HepG2 (cell line): ENCODE measurements around the gene PMFBP1. TPM values are rescaled to one million over a fixed set of nuclear protein-coding genes. Genes with fewer than 3 reads are reported as not detected.

Experiments
- ATAD3A ChIP-seq: sonication (generic); formaldehyde crosslinking; IDR thresholded peaks from 2 replicates; pipeline ENCODE4 v1.4.0; 2020; ENCODE audit warnings: missing genetic modification reagents
- BORCS8-MEF2B ChIP-seq: sonication (generic); formaldehyde crosslinking; IDR thresholded peaks from 2 replicates; pipeline ENCODE4 v1.8.0; 2022; ENCODE audit warnings: mild to moderate bottlenecking, missing genetic modification reagents
- FOSL1 ChIP-seq: sonication (generic); formaldehyde crosslinking; IDR thresholded peaks from 2 replicates; pipeline ENCODE4 v1.9.0; 2021; ENCODE audit warnings: missing genetic modification reagents, borderline replicate concordance
- HIVEP1 ChIP-seq: sonication (generic); formaldehyde crosslinking; IDR thresholded peaks from 2 replicates; pipeline ENCODE4 v1.4.0; 2020; ENCODE audit warnings: mild to moderate bottlenecking, missing genetic modification reagents
- KDM4B ChIP-seq: sonication (generic); formaldehyde crosslinking; IDR thresholded peaks from 2 replicates; pipeline ENCODE4 v1.4.0; 2020; ENCODE audit warnings: missing genetic modification reagents
- MED13 ChIP-seq: sonication (generic); formaldehyde crosslinking; IDR thresholded peaks from 2 replicates; pipeline ENCODE4 v1.5.0; 2020; ENCODE audit warnings: missing genetic modification reagents
- MXI1 ChIP-seq: IDR thresholded peaks from 3 replicates; pipeline ENCODE4 v1.6.1; 2012; ENCODE audit warnings: low read depth, low read length, inconsistent platforms, borderline replicate concordance
- NFE2L1 ChIP-seq: sonication (generic); formaldehyde crosslinking; IDR thresholded peaks from 2 replicates; pipeline ENCODE4 v1.4.0; 2020; ENCODE audit warnings: missing genetic modification reagents, mild to moderate bottlenecking, borderline replicate concordance
- RXRB ChIP-seq: IDR thresholded peaks from 2 replicates; pipeline ENCODE4 v1.6.1; 2016; ENCODE audit warnings: borderline replicate concordance, missing genetic modification reagents, missing compliant biosample characterization
- SMARCE1 ChIP-seq: fragments of 450-650 bp; IDR thresholded peaks from 2 replicates; pipeline ENCODE4 v1.6.1; 2017; ENCODE audit warnings: borderline replicate concordance
- STAG1 ChIP-seq: sonication (generic); formaldehyde crosslinking; IDR thresholded peaks from 2 replicates; pipeline ENCODE4 v1.4.0; 2020; ENCODE audit warnings: missing genetic modification reagents
- TEAD2 ChIP-seq: sonication (generic); formaldehyde crosslinking; IDR thresholded peaks from 2 replicates; pipeline ENCODE4 v1.9.0; 2021; ENCODE audit warnings: missing genetic modification reagents
- ZFYVE20 ChIP-seq: sonication (generic); formaldehyde crosslinking; IDR thresholded peaks from 2 replicates; pipeline ENCODE4 v1.8.0; 2023; ENCODE audit warnings: low read depth, mild to moderate bottlenecking, moderate library complexity, missing genetic modification reagents, borderline replicate concordance
- ZMYM3 ChIP-seq: sonication (generic); formaldehyde crosslinking; IDR thresholded peaks from 2 replicates; pipeline ENCODE4 v1.5.1; 2020; ENCODE audit warnings: mild to moderate bottlenecking, missing genetic modification reagents
- ZNF101 ChIP-seq: sonication (generic); formaldehyde crosslinking; IDR thresholded peaks from 2 replicates; pipeline ENCODE4 v1.4.0; 2020; ENCODE audit warnings: mild to moderate bottlenecking, low read depth, missing genetic modification reagents, borderline replicate concordance
- ZNF136 ChIP-seq: sonication (generic); formaldehyde crosslinking; IDR thresholded peaks from 2 replicates; pipeline ENCODE4 v1.8.1; 2022; ENCODE audit warnings: low read depth, mild to moderate bottlenecking, moderate library complexity, missing genetic modification reagents
- ZNF205 ChIP-seq: IDR thresholded peaks from 2 replicates; pipeline ENCODE4 v1.6.1; 2018; ENCODE audit warnings: missing biosample characterization, missing genetic modification reagents
- ZNF331 ChIP-seq: sonication (generic); formaldehyde crosslinking; IDR thresholded peaks from 2 replicates; pipeline ENCODE4 v1.4.0; 2020; ENCODE audit warnings: missing genetic modification reagents
- ZNF367 ChIP-seq: sonication (generic); formaldehyde crosslinking; IDR thresholded peaks from 2 replicates; pipeline ENCODE4 v1.4.0; 2020; ENCODE audit warnings: missing genetic modification reagents, borderline replicate concordance
- ZNF383 ChIP-seq: sonication (generic); formaldehyde crosslinking; IDR thresholded peaks from 2 replicates; pipeline ENCODE4 v1.4.0; 2020; ENCODE audit warnings: missing genetic modification reagents, mild to moderate bottlenecking, borderline replicate concordance
- ZNF569 ChIP-seq: sonication (generic); formaldehyde crosslinking; IDR thresholded peaks from 2 replicates; pipeline ENCODE4 v1.5.0; 2020; ENCODE audit warnings: mild to moderate bottlenecking, missing genetic modification reagents, moderate library complexity, borderline replicate concordance
- ZNF570 ChIP-seq: sonication (generic); formaldehyde crosslinking; IDR thresholded peaks from 2 replicates; pipeline ENCODE4 v1.4.0; 2020; ENCODE audit warnings: mild to moderate bottlenecking, missing genetic modification reagents, borderline replicate concordance
- ZNF615 ChIP-seq: sonication (generic); formaldehyde crosslinking; IDR thresholded peaks from 2 replicates; pipeline ENCODE4 v1.5.0; 2020; ENCODE audit warnings: mild to moderate bottlenecking, missing genetic modification reagents, borderline replicate concordance
- ZNF792 ChIP-seq: IDR thresholded peaks from 2 replicates; pipeline ENCODE4 v1.6.1; 2016
- polyA plus RNA-seq, 8 experiments: library from polyadenylated mRNA; depleted of rRNA in 3 of 8; stranded (reverse) in 7 of 8; unstranded in 1 of 8; fragments of >200 nt; fragmentation: Illumina TruSeq in 4 of 8; extraction: Trizol in 4 of 8; gene quantifications; 2 replicates each; pipeline versions ENCODE4 v1.2.1 to v1.2.3, GENCODE V29; 2011 to 2016; ENCODE audit warnings: low read depth in 4 of 8, missing spikeins in 1 of 8, mixed read lengths in 1 of 8; ENCODE audit not compliant: insufficient read depth in 1 of 8
- total RNA-seq, 5 experiments: library from RNA; depleted of rRNA; stranded (reverse); fragments of >200 nt; fragmentation: Illumina TruSeq; extraction: Trizol; gene quantifications; 2 replicates each; pipeline ENCODE4 v1.2.3, GENCODE V29; 2016; ENCODE audit warnings: low read depth in 1 of 5
- TF ChIP-seq, protein P1 (sequence below): sonication (generic); formaldehyde crosslinking; IDR thresholded peaks from 2 replicates; pipeline ENCODE4 v1.9.0; 2022; ENCODE audit warnings: low read depth, missing genetic modification reagents
- TF ChIP-seq, protein P2 (sequence below): sonication (generic); formaldehyde crosslinking; IDR thresholded peaks from 2 replicates; pipeline ENCODE4 v1.8.0; 2022; ENCODE audit warnings: mild to moderate bottlenecking, missing genetic modification reagents
- TF ChIP-seq, protein P3 (sequence below): sonication (generic); formaldehyde crosslinking; IDR thresholded peaks from 2 replicates; pipeline ENCODE4 v1.5.0; 2020; ENCODE audit warnings: missing genetic modification reagents

PMFBP1 gene
- total and polyA plus RNA-seq, 2 of the 13 experiments (the other 11 are each of a cell fraction or from before 2014, with no cell fraction given), result 1.9 to 3.8 TPM

DNA sequence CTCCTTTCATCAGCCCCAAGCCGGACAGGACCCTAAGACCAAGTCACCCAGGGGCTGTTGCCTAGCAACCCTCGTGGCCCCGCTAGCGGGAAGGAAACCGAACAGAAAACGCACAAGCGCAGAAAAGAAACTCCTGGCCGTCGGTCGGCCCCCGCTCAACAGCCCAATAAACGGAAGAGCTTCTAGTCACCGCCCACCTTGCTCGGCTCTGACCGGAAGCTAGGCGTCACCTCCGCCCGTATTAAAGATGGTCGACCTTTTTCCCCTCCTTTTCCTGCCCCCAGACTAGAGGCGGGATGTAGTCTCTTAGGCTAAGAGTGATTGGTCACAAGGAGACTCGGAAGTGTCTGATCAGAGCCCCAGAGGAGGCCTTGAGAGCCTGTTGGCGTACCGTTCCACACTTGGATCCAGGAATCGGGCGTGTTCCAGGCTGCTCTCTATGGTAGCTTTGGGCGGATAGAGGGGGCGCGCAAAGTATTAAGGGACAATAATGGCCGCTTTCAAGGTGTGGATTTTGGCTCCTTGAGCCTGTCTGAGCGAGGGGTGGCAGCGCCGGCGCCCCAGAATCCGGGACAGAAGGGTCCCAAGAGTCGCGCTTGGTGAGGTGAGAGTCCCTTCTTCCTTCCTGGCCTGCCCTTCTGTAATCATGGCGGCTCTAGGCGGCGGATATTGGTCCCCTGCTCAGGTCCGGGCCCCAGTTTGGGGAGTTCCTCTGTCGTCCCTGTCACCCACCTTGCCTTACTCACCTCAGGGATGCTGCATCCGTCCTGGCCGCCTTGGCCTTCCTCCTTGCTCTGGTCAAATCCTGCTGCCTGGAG, 78.3 kb downstream of the PMFBP1 start, which contains the start of the genes DHX38 and TXNL4B (continued):
- TF ChIP-seq, protein P1, sequence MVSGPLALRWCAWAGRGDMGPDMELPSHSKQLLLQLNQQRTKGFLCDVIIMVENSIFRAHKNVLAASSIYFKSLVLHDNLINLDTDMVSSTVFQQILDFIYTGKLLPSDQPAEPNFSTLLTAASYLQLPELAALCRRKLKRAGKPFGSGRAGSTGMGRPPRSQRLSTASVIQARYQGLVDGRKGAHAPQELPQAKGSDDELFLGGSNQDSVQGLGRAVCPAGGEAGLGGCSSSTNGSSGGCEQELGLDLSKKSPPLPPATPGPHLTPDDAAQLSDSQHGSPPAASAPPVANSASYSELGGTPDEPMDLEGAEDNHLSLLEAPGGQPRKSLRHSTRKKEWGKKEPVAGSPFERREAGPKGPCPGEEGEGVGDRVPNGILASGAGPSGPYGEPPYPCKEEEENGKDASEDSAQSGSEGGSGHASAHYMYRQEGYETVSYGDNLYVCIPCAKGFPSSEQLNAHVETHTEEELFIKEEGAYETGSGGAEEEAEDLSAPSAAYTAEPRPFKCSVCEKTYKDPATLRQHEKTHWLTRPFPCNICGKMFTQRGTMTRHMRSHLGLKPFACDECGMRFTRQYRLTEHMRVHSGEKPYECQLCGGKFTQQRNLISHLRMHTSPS (CRISPR knock-in tag), result no peak
- TF ChIP-seq NFE2L1 (peak; percentile 86; the same call in 1 of the 2 replicates), ZNF101 (CRISPR knock-in tag) (no peak), BORCS8-MEF2B (CRISPR knock-in tag) (no peak; the same call in none of the 2 replicates), ZNF615 (CRISPR knock-in tag) (no peak), ZNF331 (CRISPR knock-in tag) (peak; percentile 74; the same call in 1 of the 2 replicates), ZMYM3 (CRISPR knock-in tag) (no peak), SMARCE1 (no peak), ZNF136 (peak; percentile 92), KDM4B (CRISPR knock-in tag) (no peak; the same call in 1 of the 2 replicates), ZNF792 (CRISPR knock-in tag) (peak; percentile 69; the same call in 1 of the 2 replicates), ZNF569 (CRISPR knock-in tag) (no peak), MED13 (CRISPR knock-in tag) (no peak), STAG1 (CRISPR knock-in tag) (peak; percentile 12; the same call in 1 of the 2 replicates), ZNF367 (CRISPR knock-in tag) (no peak), MXI1 (peak; percentile 85; the same call in 2 of the 3 replicates), ZNF570 (CRISPR knock-in tag) (no peak; the same call in 1 of the 2 replicates), ZNF383 (no peak), ATAD3A (no peak; the same call in 1 of the 2 replicates), TEAD2 (no peak), FOSL1 (CRISPR knock-in tag) (no peak), ZNF205 (no peak; the same call in 1 of the 2 replicates), ZFYVE20 (CRISPR knock-in tag) (no peak), HIVEP1 (CRISPR knock-in tag) (peak; percentile 57; the same call in 1 of the 2 replicates), RXRB (peak; percentile 33; the same call in 1 of the 2 replicates)
- TF ChIP-seq, protein P2, sequence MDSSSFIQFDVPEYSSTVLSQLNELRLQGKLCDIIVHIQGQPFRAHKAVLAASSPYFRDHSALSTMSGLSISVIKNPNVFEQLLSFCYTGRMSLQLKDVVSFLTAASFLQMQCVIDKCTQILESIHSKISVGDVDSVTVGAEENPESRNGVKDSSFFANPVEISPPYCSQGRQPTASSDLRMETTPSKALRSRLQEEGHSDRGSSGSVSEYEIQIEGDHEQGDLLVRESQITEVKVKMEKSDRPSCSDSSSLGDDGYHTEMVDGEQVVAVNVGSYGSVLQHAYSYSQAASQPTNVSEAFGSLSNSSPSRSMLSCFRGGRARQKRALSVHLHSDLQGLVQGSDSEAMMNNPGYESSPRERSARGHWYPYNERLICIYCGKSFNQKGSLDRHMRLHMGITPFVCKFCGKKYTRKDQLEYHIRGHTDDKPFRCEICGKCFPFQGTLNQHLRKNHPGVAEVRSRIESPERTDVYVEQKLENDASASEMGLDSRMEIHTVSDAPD (CRISPR knock-in tag), result no peak; the same call in none of the 2 replicates
- TF ChIP-seq, protein P3, sequence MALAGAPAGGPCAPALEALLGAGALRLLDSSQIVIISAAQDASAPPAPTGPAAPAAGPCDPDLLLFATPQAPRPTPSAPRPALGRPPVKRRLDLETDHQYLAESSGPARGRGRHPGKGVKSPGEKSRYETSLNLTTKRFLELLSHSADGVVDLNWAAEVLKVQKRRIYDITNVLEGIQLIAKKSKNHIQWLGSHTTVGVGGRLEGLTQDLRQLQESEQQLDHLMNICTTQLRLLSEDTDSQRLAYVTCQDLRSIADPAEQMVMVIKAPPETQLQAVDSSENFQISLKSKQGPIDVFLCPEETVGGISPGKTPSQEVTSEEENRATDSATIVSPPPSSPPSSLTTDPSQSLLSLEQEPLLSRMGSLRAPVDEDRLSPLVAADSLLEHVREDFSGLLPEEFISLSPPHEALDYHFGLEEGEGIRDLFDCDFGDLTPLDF, result peak; percentile 45
